Transverse colon (tissue), 4 donors: ENCODE results near the gene SCTR. TPM values are rescaled to one million over a fixed set of nuclear protein-coding genes. Genes with fewer than 3 reads are reported as not detected.

ENCODE experiments used
- DNase-seq: peaks from one replicate; pipeline ENCODE4 v3.0.0-alpha.2; 2019
- H3K27ac ChIP-seq, 4 donors: fragments of 200-600 bp; sonication (generic); 2 replicates each; pipeline ENCODE4 v1.5.1; 2016 to 2018; ENCODE audit warnings: inconsistent platforms in 4 of 4
- H3K27me3 ChIP-seq: fragments of 200-600 bp; sonication (generic); 2 replicates; pipeline ENCODE4 v1.5.1; 2017; ENCODE audit warnings: inconsistent platforms
- H3K36me3 ChIP-seq, 4 donors: fragments of 200-600 bp; sonication (generic); 2 replicates each; pipeline ENCODE4 v1.5.1; 2017 to 2019; ENCODE audit warnings: inconsistent platforms in 4 of 4
- H3K4me1 ChIP-seq, 4 donors: fragments of 200-600 bp; sonication (generic); 2 replicates each; pipeline ENCODE4 v1.5.1; 2017 to 2020; ENCODE audit warnings: inconsistent platforms in 4 of 4
- H3K4me3 ChIP-seq, 4 donors: fragments of 200-600 bp; sonication (generic); 1 replicate in 1 of 4; 2 replicates in 3 of 4; pipeline versions ENCODE4 v1.5.1 to v1.6.1; 2017 to 2019; ENCODE audit warnings: inconsistent platforms in 4 of 4
- H3K9me3 ChIP-seq, 2 donors: fragments of 200-600 bp; sonication (generic); 2 replicates each; pipeline ENCODE4 v1.5.1; 2017 to 2019; ENCODE audit warnings: inconsistent platforms in 2 of 2
- EP300 ChIP-seq: sonication (generic); formaldehyde crosslinking; IDR thresholded peaks from one replicate; pipeline ENCODE4 v1.6.1; 2017; ENCODE audit warnings: antibody characterized with exemption, low read depth
- POLR2A ChIP-seq: fragments of 450-650 bp; IDR thresholded peaks from one replicate; pipeline ENCODE4 v1.6.1; 2016; ENCODE audit warnings: antibody characterized with exemption, mild to moderate bottlenecking, moderate library complexity
- POLR2AphosphoS5 ChIP-seq, 3 donors: sonication (generic); formaldehyde crosslinking; IDR thresholded peaks; one replicate each; pipeline ENCODE4 v1.6.1; 2016; ENCODE audit warnings: antibody characterized with exemption in 3 of 3
- WGBS, 2 donors: methylation state at CpG; one replicate each; pipeline ENCODE4 v1.1.5; 2018; ENCODE audit warnings: low coverage in 1 of 2; 5-methylcytosine and 5-hydroxymethylcytosine counted together
- in situ Hi-C, 4 donors: fragments of 200-750 bp; cut with MboI; loops; one replicate each; pipeline versions ENCODE4 v1.15.0 to v1.15.1; 2017; ENCODE audit warnings: low sequenced_read_pairs in 3 of 4, low pct_ligation_motif_present in 1 of 4, low pct_unique_long_range_greater_than_20kb in 1 of 4
- intact Hi-C: fragments of 100-400 bp; cut with DNase I; formaldehyde crosslinking; loops from one replicate; pipeline ENCODE4 v1.15.1; 2023; ENCODE audit warnings: low total_unique reads
- total RNA-seq, 4 donors: library from RNA; depleted of rRNA; stranded (reverse); fragments of >200 nt; gene quantifications; one replicate each; pipeline ENCODE4 v1.1.0, GENCODE V29; 2016
- TF ChIP-seq, protein P1 (sequence below), 5 experiments: fragments of 200-600 bp in 3 of 5; fragments of 450-650 bp in 2 of 5; sonication (generic) in 3 of 5; IDR thresholded peaks; 1 replicate in 2 of 5; 2 replicates in 3 of 5; pipeline ENCODE4 v1.5.1; 2016 to 2017; ENCODE audit warnings: antibody characterized with exemption in 5 of 5, inconsistent platforms in 3 of 5, mild to moderate bottlenecking in 2 of 5, moderate library complexity in 1 of 5

SCTR gene
- total RNA-seq, 4 donors from 2014 or later = not detected

DNA sequence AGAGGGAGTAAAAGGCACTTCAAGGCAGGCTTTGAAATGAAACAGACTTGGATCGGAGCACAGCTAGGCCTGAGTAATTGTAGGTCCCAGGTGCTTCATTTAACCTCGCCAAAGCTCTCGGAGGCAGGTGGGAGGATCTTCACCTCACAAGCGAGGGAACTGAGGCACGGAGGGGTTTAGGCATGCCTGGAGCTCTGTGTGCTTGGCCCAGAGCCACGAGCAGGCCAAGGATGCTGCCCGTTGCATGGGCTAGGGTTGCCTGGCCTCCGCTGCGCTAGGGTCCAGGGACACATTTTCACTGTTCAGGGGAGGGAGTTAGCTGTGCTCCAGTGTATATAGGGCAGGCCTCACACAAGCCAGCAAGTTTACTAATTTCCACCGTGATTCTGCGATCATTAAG, 81.4 kb downstream of the SCTR start:
- Histone ChIP-seq H3K36me3 (no peaks in the 10 kb centered on the region), H3K27me3 (no peaks in the 10 kb centered on the region), H3K9me3 (no peaks in the 10 kb centered on the region), H3K27ac (no peak overlapping the region), H3K4me1 (no peaks in the 10 kb centered on the region), H3K4me3 (no peak overlapping the region)
- no peak for DNase-seq
- intact Hi-C loops (no loop called here), in situ Hi-C loops (no loop called here)
- 87 to 89% methylated on average over 3 to 11 of the region's 11 CpGs for WGBS, 2 donors
- TF ChIP-seq POLR2A = no peak
- TF ChIP-seq POLR2AphosphoS5 (IDR thresholded peaks at IDR 0.05) = peak in 1 of 3 donors; percentile 16

- H3K9me3 ChIP-seq = no peaks in the 10 kb centered on the region
- no peak for DNase-seq
- no peak overlapping the region for H3K4me3 ChIP-seq
- intact Hi-C loops (no loop called here), in situ Hi-C loops (no loop called here)
- H3K36me3 ChIP-seq = no peaks in the 10 kb centered on the region
- TF ChIP-seq POLR2AphosphoS5 (IDR thresholded peaks at IDR 0.05) (no peak), EP300 (no peak), POLR2A (no peak)
- TF ChIP-seq, protein P1, sequence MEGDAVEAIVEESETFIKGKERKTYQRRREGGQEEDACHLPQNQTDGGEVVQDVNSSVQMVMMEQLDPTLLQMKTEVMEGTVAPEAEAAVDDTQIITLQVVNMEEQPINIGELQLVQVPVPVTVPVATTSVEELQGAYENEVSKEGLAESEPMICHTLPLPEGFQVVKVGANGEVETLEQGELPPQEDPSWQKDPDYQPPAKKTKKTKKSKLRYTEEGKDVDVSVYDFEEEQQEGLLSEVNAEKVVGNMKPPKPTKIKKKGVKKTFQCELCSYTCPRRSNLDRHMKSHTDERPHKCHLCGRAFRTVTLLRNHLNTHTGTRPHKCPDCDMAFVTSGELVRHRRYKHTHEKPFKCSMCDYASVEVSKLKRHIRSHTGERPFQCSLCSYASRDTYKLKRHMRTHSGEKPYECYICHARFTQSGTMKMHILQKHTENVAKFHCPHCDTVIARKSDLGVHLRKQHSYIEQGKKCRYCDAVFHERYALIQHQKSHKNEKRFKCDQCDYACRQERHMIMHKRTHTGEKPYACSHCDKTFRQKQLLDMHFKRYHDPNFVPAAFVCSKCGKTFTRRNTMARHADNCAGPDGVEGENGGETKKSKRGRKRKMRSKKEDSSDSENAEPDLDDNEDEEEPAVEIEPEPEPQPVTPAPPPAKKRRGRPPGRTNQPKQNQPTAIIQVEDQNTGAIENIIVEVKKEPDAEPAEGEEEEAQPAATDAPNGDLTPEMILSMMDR (IDR thresholded peaks at IDR 0.05) = no peak
- no peaks in the 10 kb centered on the region for H3K4me1 ChIP-seq
- no peaks in the 10 kb centered on the region for H3K27me3 ChIP-seq
- 80 to 87% methylated on average over 1 to 7 of the region's 7 CpGs for WGBS, 2 donors
- no peak overlapping the region for H3K27ac ChIP-seq
Observed at GRCh38 chr2:119442226-119442619, 82.1 kb downstream of the SCTR start.

- H3K27ac ChIP-seq = no peak overlapping the region
- no peak for TF ChIP-seq EP300
- TF ChIP-seq POLR2A = peak; percentile 2
- no peaks in the 10 kb centered on the region for H3K27me3 ChIP-seq
- no peak overlapping the region for H3K4me3 ChIP-seq
- no peaks in the 10 kb centered on the region for H3K4me1 ChIP-seq
- intact Hi-C loops (no loop called here), in situ Hi-C loops (no loop called here)
- H3K9me3 ChIP-seq = no peaks in the 10 kb centered on the region
- 80% methylated on average over 7 of the region's 8 CpGs; no CpG with 5 or more reads in 1 of the 2 donors for whole genome bisulfite sequencing, 2 donors
- DNase-seq = no peak
- H3K36me3 ChIP-seq = no peaks in the 10 kb centered on the region
Observed at GRCh38 chr2:119441376-119442225, 82.7 kb downstream of the SCTR start.

DNA sequence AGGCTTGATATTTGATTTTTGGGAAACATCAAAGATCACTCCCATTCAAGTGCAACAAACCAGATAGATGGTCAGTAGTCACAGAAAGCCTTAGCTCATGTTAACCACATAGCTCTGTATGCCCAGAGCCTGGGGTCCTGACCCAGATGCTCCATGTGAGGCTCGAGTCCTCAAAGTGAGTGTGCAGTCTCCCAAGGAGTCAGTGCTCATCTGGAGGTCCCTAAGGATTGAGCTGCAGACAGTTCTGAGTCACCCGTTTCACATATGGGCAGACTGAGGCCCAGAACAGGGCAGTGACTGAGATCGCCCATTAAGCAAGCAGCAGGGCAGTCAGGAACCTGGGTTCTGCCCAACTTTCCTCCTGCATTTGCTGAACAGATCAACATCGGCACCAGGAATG, 83.4 kb downstream of the SCTR start:
- 71% methylated on average over 4 of the region's 4 CpGs; no CpG with 5 or more reads in 1 of the 2 donors for WGBS, 2 donors
- Histone ChIP-seq H3K27me3 (no peaks in the 10 kb centered on the region), H3K9me3 (no peaks in the 10 kb centered on the region), H3K4me1 (no peaks in the 10 kb centered on the region), H3K36me3 (no peaks in the 10 kb centered on the region), H3K27ac (no peak overlapping the region), H3K4me3 (no peak overlapping the region)
- in situ Hi-C loops (no loop called here), intact Hi-C loops (no loop called here)
- no peak for DNase-seq
- TF ChIP-seq POLR2A (no peak), POLR2AphosphoS5 (IDR thresholded peaks at IDR 0.05) (no peak), EP300 (no peak)
- TF ChIP-seq, protein P1 (IDR thresholded peaks at IDR 0.05) = no peak

DNA sequence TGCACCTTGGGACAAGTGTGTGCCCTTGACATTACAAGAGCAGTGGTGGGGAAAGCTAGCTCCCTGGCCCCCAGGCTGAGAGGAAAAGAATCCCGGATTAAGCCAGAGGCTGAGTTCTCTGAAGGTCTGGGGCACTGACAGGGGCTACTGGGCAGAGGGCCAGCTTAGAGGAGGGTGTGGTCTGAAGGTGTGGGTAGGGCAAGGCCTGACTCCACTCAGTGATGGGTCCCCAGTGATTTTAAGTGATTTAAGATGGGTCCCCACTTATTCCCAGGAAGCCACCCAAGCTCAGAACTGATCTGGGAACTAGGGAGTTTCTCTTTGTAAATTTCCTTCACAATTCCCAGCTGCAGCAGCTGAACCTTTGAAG, 83.8 kb downstream of the SCTR start:
- DNase-seq = no peak
- Histone ChIP-seq H3K27me3 (no peaks in the 10 kb centered on the region), H3K4me3 (no peak overlapping the region), H3K27ac (no peak overlapping the region), H3K4me1 (peaks cover 0 to 4% (median 2%) of the 10 kb centered on the region in 4 donors), H3K9me3 (no peaks in the 10 kb centered on the region), H3K36me3 (no peaks in the 10 kb centered on the region)
- in situ Hi-C loops = no loop called here
- WGBS, 2 donors = 45% methylated on average over 1 of the region's 1 CpG; no CpG with 5 or more reads in 1 of the 2 donors
- intact Hi-C loops = no loop called here
- TF ChIP-seq POLR2A (no peak), POLR2AphosphoS5 (IDR thresholded peaks at IDR 0.05) (no peak), EP300 (no peak)
- TF ChIP-seq, protein P1 (IDR thresholded peaks at IDR 0.05) = no peak
